Measurements from ENCODE around the gene NGLY1.

DNA sequence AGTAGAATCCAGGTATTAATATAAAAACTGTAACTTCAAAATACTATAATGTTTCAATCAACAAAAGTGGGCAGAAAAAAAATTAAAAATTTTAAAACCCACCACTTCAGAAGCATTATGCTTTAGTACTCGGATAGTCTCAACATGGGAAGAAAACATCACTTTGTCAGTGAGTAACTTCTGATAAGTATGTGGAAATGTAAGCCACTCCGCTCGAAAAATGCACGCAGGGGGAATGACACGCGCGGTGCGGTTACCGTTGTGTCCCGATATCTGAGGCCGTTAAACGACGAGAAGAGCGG, 656 bp downstream of the NGLY1 start:
- TF ChIP-seq POLR2AphosphoS5 (IDR thresholded peaks at IDR 0.05; ENCODE audit: low read depth, low read length) (no peak), POLR2A (IDR thresholded peaks at IDR 0.05; ENCODE audit: low read depth, low read length) (no peak), TAF1 (IDR thresholded peaks at IDR 0.05; ENCODE audit: low read depth, low read length) (no peak), PAX5 (IDR thresholded peaks at IDR 0.05; ENCODE audit: insufficient read depth, low read length, severe bottlenecking) (no peak)

Measured in GM12891 (cell line).